Lung (tissue), 13 donors: ENCODE results near the gene TEDC2. TPM values are rescaled to one million over a fixed set of nuclear protein-coding genes. Genes with fewer than 3 reads are reported as not detected.
A peak's percentile ranks its signal among the peaks of the same experiment; 100 is the strongest.

Experiments
- ATAC-seq: fragments of 200-7000 bp; cut with Tn5 transposase; one replicate; pipeline ENCODE4 v1.9.1; 2020; ENCODE audit warnings: moderate number of reproducible peaks; ENCODE audit not compliant: insufficient read depth, low FRiP score
- DNase-seq, 3 donors: peaks; one replicate each; pipeline ENCODE4 v3.0.0-alpha.2; 2013 to 2017
- H3K27ac ChIP-seq, 2 donors: one replicate each; pipeline ENCODE4 v1.5.1; 2013; ENCODE audit warnings: mild to moderate bottlenecking in 2 of 2, moderate library complexity in 2 of 2, control low read depth in 1 of 2, inconsistent platforms in 1 of 2, low read depth in 1 of 2, low read length in 1 of 2
- H3K27me3 ChIP-seq, 3 donors: one replicate each; pipeline ENCODE4 v1.5.1; 2013; ENCODE audit warnings: low read length in 2 of 3; ENCODE audit not compliant: control insufficient read depth in 3 of 3, insufficient read depth in 3 of 3
- H3K36me3 ChIP-seq, 4 donors: one replicate each; pipeline ENCODE4 v1.5.1; 2013; ENCODE audit warnings: low read length in 4 of 4, mild to moderate bottlenecking in 1 of 4, moderate library complexity in 1 of 4; ENCODE audit not compliant: control insufficient read depth in 4 of 4, insufficient read depth in 4 of 4
- H3K4me1 ChIP-seq, 5 donors: one replicate each; pipeline ENCODE4 v1.5.1; 2013; ENCODE audit warnings: low read length in 5 of 5, mild to moderate bottlenecking in 2 of 5, moderate library complexity in 1 of 5; ENCODE audit not compliant: control insufficient read depth in 5 of 5, insufficient read depth in 5 of 5
- H3K4me3 ChIP-seq: one replicate; pipeline ENCODE4 v1.5.1; 2013; ENCODE audit warnings: mild to moderate bottlenecking, control low read depth, moderate library complexity
- H3K9ac ChIP-seq, 2 donors: one replicate each; pipeline ENCODE4 v1.5.1; 2013; ENCODE audit warnings: low read length in 2 of 2, control low read depth in 1 of 2; ENCODE audit not compliant: insufficient read depth in 1 of 2
- H3K9me3 ChIP-seq, 4 donors: one replicate each; pipeline ENCODE4 v1.5.1; 2013; ENCODE audit warnings: low read length in 3 of 4, mild to moderate bottlenecking in 1 of 4, moderate library complexity in 1 of 4; ENCODE audit not compliant: control insufficient read depth in 4 of 4, insufficient read depth in 3 of 4
- WGBS, 2 donors: extraction: QIAGEN DNeasy Blood & Tissue Kit; methylation state at CpG; one replicate each; pipeline ENCODE4 v1.1.7; 2013; 5-methylcytosine and 5-hydroxymethylcytosine counted together
- polyA plus RNA-seq, 2 donors: library from polyadenylated mRNA; stranded (reverse); fragments of 200-250 nt; gene quantifications; one replicate each; pipeline ENCODE4 v1.2.1, GENCODE V29; 2013
- small RNA-seq: library from RNA; depleted of rRNA; stranded (forward); fragments of <200 nt; gene quantifications from one replicate; pipeline ENCODE3, GENCODE V24; 2014; ENCODE audit warnings: low replicate concordance
- total RNA-seq, 2 donors: library from RNA; depleted of rRNA in 1 of 2; stranded (reverse); fragments of >200 nt in 1 of 2; gene quantifications; one replicate each; pipeline ENCODE4 v1.2.1, GENCODE V29; 2014 to 2021
- TF ChIP-seq, protein P1 (sequence below): IDR thresholded peaks from 2 replicates; pipeline ENCODE4 v1.5.1; 2012; ENCODE audit warnings: mild to moderate bottlenecking; ENCODE audit errors: control extremely low read depth, extremely low read depth
- donor health status: control.
- donor health status: control.
- donor health status: Bipolar disorder and iron deficiency.
- donor health status: healthy.
- donor health status: DM: yes; HTN: yes; CAD: no.

TEDC2 gene
- total and polyA plus RNA-seq, 4 donors: 1.1 to 3.6 (median 2.2) TPM

DNA sequence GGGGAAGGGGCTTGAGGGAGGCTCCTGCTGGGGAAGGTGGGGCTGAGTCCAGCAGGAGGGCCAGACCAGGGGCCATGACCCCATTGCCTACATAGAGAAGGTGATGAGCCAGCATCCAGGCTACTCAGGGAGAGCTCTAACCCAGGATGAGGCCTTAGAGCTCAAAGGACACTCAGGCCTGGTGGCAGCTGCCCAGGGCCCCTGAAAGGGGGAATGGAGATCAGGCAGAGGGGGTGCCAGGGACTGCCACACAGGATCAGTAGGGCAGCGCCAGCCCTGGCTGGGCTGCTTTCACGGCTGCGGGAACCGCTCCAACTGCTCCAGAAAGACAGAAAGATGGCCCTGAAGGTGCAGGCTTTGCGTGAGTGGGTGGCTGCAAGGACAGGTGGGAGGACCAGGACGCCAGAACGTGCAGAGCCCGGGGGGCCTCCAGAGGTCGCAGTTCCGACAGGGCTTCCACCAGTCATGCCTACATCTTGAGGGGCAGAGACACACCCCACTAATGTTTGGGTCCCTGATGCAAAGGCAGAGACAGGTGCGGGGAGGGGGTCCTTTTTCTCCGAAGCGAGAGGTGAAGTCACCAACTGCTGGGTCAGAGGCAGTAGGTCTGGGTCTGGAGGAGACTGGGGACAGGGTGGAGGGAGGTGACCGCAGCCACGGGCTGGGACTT, 53.0 kb downstream of the TEDC2 start:
- no peak overlapping the region for H3K9ac ChIP-seq
- H3K9me3 ChIP-seq: no peaks in the 10 kb centered on the region
- TF ChIP-seq, protein P1, sequence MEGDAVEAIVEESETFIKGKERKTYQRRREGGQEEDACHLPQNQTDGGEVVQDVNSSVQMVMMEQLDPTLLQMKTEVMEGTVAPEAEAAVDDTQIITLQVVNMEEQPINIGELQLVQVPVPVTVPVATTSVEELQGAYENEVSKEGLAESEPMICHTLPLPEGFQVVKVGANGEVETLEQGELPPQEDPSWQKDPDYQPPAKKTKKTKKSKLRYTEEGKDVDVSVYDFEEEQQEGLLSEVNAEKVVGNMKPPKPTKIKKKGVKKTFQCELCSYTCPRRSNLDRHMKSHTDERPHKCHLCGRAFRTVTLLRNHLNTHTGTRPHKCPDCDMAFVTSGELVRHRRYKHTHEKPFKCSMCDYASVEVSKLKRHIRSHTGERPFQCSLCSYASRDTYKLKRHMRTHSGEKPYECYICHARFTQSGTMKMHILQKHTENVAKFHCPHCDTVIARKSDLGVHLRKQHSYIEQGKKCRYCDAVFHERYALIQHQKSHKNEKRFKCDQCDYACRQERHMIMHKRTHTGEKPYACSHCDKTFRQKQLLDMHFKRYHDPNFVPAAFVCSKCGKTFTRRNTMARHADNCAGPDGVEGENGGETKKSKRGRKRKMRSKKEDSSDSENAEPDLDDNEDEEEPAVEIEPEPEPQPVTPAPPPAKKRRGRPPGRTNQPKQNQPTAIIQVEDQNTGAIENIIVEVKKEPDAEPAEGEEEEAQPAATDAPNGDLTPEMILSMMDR: no peak
- 43 to 51% methylated on average over 15 of the region's 15 CpGs for WGBS, 2 donors
- ATAC-seq (no peak), DNase-seq (no peak)
- peaks cover 8 to 33% (median 22%) of the 10 kb centered on the region in 5 donors for H3K4me1 ChIP-seq
- peak overlapping the region; percentile 20 for H3K4me3 ChIP-seq
- H3K36me3 ChIP-seq: peaks cover 0 to 5% (median 0%) of the 10 kb centered on the region in 4 donors
- H3K27me3 ChIP-seq: no peaks in the 10 kb centered on the region
- peak overlapping the region in 1 of 2 donors; percentile 96 for H3K27ac ChIP-seq

- peaks cover 15 to 36% (median 22%) of the 10 kb centered on the region in 5 donors for H3K4me1 ChIP-seq
- no peaks in the 10 kb centered on the region for H3K27me3 ChIP-seq
- no peaks in the 10 kb centered on the region for H3K9me3 ChIP-seq
- H3K36me3 ChIP-seq: peaks cover 0 to 5% (median under 1%) of the 10 kb centered on the region in 4 donors
- TF ChIP-seq, protein P1: no peak
- H3K27ac ChIP-seq: peak within 1 kb of the TSS; percentile 96 to 97
- ATAC-seq (peak; percentile 86), DNase-seq (peak; percentile 87 to 92 (median 91))
- 1% methylated on average over 75 to 122 of the region's 122 CpGs for WGBS, 2 donors
- H3K9ac ChIP-seq: peak within 1 kb of the TSS; percentile 73 to 84
- peak within 1 kb of the TSS; percentile 86 for H3K4me3 ChIP-seq
Observed at GRCh38 chr16:2513405-2514332, 53.8 kb downstream of the TEDC2 start, which contains the start of gene ATP6V0C. Gene ATP6V0C, plus strand, starts transcription at chr16:2513952. Its CDS starts 152 bp downstream, at chr16:2514104.

Small RNAs within 50 kb of the gene (small RNA-seq; reads per million reads assigned to genes)
- not detected for gene MIR6768

Other genes with a start within 250 kb of the TEDC2 start
- gene BRICD5, start 249.2 kb upstream of the TEDC2 start, total RNA-seq: 1 to 10 TPM; 2.1 to 9.2 TPM
- gene BRICD5, start 249.2 kb upstream of the TEDC2 start, polyA plus RNA-seq: 10 to 100 TPM in 1 of 2 donors, 1 to 10 TPM in 1; 9.4 to 13.5 TPM
- 10 to 100 TPM in 1 of 2 donors, 1 to 10 TPM in 1; 3.8 to 20.9 TPM for gene PGP, start 245.3 kb upstream of the TEDC2 start, total RNA-seq
- gene PGP, start 245.3 kb upstream of the TEDC2 start, polyA plus RNA-seq: 10 to 100 TPM; 12.5 to 14.9 TPM
- 10 to 100 TPM; 21.0 to 30.2 TPM for gene E4F1, start 236.5 kb upstream of the TEDC2 start, total RNA-seq
- 10 to 100 TPM; 22.9 to 26.7 TPM for gene E4F1, start 236.5 kb upstream of the TEDC2 start, polyA plus RNA-seq
- gene DNASE1L2, start 223.7 kb upstream of the TEDC2 start, total RNA-seq: 1 to 10 TPM in 1 of 2 donors, under 1 TPM in 1; 0.65 to 1.0 TPM
- under 1 TPM; 0.69 to 0.71 TPM for gene DNASE1L2, start 223.7 kb upstream of the TEDC2 start, polyA plus RNA-seq
- 10 to 100 TPM; 35.0 to 71.9 TPM for gene ECI1, start 208.5 kb upstream of the TEDC2 start, total RNA-seq
- gene ECI1, start 208.5 kb upstream of the TEDC2 start, polyA plus RNA-seq: 10 to 100 TPM; 55.2 to 87.1 TPM
- 100 to 1,000 TPM in 1 of 2 donors, 10 to 100 TPM in 1; 92.0 to 125 TPM for gene RNPS1, start 192.0 kb upstream of the TEDC2 start, total RNA-seq
- 100 to 1,000 TPM in 1 of 2 donors, 10 to 100 TPM in 1; 98.7 to 144 TPM for gene RNPS1, start 192.0 kb upstream of the TEDC2 start, polyA plus RNA-seq
- 100 to 1,000 TPM; 486 to 607 TPM for gene ABCA3, start 119.4 kb upstream of the TEDC2 start, total RNA-seq
- gene ABCA3, start 119.4 kb upstream of the TEDC2 start, polyA plus RNA-seq: 100 to 1,000 TPM; 197 to 337 TPM
- gene CCNF, start 30.7 kb upstream of the TEDC2 start, total RNA-seq: 1 to 10 TPM; 3.5 to 7.5 TPM
- gene CCNF, start 30.7 kb upstream of the TEDC2 start, polyA plus RNA-seq: 1 to 10 TPM; 2.0 to 2.2 TPM
- 1 to 10 TPM in 1 of 2 donors, not detected in 1; 2.4 TPM for gene NTN3, start 11.2 kb downstream of the TEDC2 start, total RNA-seq
- under 1 TPM in 1 of 2 donors, not detected in 1; 0.06 TPM for gene NTN3, start 11.2 kb downstream of the TEDC2 start, polyA plus RNA-seq
- 10 to 100 TPM; 29.2 to 35.7 TPM for gene TBC1D24, start 15.0 kb downstream of the TEDC2 start, total RNA-seq
- gene TBC1D24, start 15.0 kb downstream of the TEDC2 start, polyA plus RNA-seq: 10 to 100 TPM in 1 of 2 donors, 1 to 10 TPM in 1; 9.0 to 17.3 TPM
- gene ATP6V0C, start 53.8 kb downstream of the TEDC2 start, total RNA-seq: 100 to 1,000 TPM in 1 of 2 donors, 10 to 100 TPM in 1; 39.0 to 297 TPM
- 100 to 1,000 TPM; 203 to 410 TPM for gene ATP6V0C, start 53.8 kb downstream of the TEDC2 start, polyA plus RNA-seq
- gene AMDHD2, start 60.3 kb downstream of the TEDC2 start, total RNA-seq: 10 to 100 TPM; 27.2 to 59.7 TPM
- 10 to 100 TPM; 44.0 to 60.4 TPM for gene AMDHD2, start 60.3 kb downstream of the TEDC2 start, polyA plus RNA-seq
- 1 to 10 TPM in 1 of 2 donors, under 1 TPM in 1; 0.65 to 2.1 TPM for gene CEMP1, start 71.3 kb downstream of the TEDC2 start, total RNA-seq
- gene CEMP1, start 71.3 kb downstream of the TEDC2 start, polyA plus RNA-seq: 1 to 10 TPM; 1.1 to 1.6 TPM
- gene PDPK1, start 77.9 kb downstream of the TEDC2 start, total RNA-seq: 10 to 100 TPM; 35.0 to 79.0 TPM
- 10 to 100 TPM; 16.7 to 32.6 TPM for gene PDPK1, start 77.9 kb downstream of the TEDC2 start, polyA plus RNA-seq
- 10 to 100 TPM; 18.0 to 31.3 TPM for gene KCTD5, start 222.4 kb downstream of the TEDC2 start, total RNA-seq
- 10 to 100 TPM; 17.1 to 31.8 TPM for gene KCTD5, start 222.4 kb downstream of the TEDC2 start, polyA plus RNA-seq